Measurements from ENCODE around the gene CDC23.
"Not testable (repeated sequence)": the region's sequence is repeated elsewhere in the genome, so short reads cannot be mapped to it uniquely, and the experiment has no call there.

The CDC23 gene

GRCh38 chr5:138213161-138214029, at the start of gene CDC23:
CDC23 (minus strand) TSS chr5:138213323; CDS start chr5:138213312, 11 bp downstream.
- DNase-seq, result peak; percentile 100

DNA sequence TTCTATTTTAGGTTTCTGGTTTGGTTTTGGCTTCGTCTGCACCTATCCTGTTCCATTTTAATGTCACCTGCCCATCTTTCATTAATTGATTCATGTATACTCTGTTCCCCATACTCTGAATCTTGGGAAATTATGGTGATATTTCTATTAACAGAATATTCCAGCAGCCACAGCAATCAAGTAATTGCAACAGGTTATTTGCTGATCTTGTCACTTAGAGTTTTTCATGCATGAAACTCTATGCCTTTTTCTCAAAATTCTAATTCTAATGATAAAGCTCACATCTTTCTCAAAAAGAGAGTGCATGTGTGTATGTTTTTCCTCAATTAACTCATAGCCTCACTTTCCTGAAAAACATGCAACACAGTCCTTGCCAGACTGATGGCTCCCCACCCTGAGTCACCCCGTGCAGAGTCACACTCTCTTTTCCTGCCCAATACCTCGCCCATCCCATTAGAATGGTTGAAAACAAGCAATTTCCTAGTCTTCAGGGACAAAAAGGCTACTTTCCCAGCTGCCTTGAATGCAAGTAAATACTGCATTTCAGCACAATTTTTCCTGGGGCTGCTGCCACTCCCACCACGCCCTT, 45.7 kb upstream of the CDC23 start:
- DNase-seq, result no peak

DNA sequence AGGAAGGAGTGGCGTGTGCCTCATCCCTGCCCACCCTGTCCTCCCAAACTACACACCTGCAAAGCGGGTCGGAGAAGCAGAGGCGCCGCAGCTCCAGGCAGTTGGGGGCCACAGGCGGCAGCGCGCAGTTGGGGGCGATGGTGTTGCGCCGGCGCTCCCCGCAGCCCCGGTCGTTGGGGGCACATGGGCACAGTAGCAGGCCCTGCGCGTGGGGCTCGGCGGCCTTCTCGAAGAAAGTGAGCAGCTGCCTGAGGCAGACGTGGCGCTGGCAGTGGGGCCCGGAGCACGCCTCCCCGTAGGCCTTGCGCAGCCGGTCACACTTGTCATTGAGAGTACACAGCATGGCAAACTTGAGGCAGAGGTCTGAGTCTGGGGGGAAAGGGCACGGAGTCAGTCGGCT, 44.5 kb upstream of the CDC23 start:
- DNase-seq, result no peak

- no peak for DNase-seq
These were observed 39.8 kb upstream of the CDC23 start for GRCh38 chr5:138252944-138253343.

- DNase-seq, result not testable (repeated sequence)
These were observed 34.7 kb upstream of the CDC23 start for GRCh38 chr5:138247800-138248199.

DNA sequence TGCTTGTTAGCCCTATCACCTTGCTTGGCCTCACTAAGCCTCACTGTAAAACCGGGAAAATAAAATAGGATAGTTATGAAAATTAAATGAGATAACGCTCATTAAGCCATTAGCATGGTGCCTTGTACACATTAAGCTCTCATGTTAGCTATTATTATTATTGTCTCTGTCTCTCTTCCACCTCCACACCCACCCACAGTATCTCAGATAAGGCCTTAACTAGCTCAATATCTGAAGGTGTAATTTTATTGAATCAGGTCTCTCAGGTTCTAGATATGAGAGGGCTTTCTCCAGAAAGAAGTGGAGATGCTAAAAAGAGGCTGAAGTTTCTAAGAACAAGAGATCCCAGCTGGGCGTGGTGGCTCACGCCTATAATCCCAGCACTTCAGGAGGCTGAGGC, 33.7 kb upstream of the CDC23 start:
- DNase-seq, result no peak

DNA sequence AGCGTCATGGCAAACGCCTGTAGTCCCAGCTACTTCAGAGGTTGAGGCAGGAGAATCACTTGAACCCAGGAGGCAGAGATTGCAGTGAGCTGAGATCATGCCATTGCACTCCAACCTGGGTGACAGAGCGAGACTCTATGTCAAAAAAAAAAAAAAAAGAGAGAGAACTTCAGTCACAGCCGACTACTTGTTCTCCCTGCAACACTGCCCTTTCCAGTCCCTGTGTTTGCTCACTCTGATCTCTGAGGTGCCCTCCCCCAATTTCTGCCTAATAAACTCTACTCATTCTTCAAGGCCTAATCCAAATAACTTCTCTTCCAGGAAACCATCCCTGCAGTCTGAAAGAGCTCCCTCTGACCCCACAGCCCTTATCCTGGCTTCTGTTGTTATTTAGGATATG, 33.2 kb upstream of the CDC23 start:
- no peak for DNase-seq

GRCh38 chr5:138245717-138246116, 32.6 kb upstream of the CDC23 start:
- no peak for DNase-seq

GRCh38 chr5:138243794-138244193, 30.7 kb upstream of the CDC23 start:
- no peak for DNase-seq

GRCh38 chr5:138241688-138242571, 28.8 kb upstream of the CDC23 start:
- DNase-seq, result peak; percentile 45

DNA sequence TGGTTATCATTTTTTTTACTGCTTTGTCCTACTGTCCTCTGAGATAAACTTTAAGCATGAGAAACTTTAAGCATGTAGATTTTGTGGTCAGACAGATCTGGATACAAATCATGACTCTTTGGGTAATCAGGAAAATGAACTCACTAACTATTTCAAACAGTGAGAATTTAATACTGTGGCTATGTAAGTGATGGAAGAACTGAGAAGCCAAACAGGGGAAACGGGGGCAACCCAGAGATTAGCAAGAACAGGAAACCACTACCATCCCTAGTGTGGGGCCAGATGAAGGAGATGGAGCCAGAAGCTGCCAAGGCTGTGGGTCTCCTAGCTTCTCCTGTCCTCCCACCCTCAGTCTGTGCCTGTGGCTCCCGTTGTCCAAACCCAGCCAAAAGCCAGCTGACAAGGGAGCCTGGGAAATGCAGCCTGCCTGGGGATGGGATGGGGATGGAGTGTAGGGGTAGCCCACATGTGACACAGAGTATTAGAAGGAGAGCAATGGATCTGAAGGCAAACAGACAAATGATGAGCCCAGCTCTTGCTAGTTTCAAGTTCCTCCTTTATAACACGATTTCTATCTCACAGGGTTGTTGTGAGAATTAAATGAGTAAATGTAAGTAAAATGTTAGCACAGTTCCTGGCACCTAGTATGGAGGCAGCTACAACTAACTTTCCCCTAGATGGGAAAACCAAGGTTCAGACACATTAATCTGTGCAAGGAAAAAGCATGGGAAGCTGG, 27.7 kb upstream of the CDC23 start:
- DNase-seq, result no peak

DNA sequence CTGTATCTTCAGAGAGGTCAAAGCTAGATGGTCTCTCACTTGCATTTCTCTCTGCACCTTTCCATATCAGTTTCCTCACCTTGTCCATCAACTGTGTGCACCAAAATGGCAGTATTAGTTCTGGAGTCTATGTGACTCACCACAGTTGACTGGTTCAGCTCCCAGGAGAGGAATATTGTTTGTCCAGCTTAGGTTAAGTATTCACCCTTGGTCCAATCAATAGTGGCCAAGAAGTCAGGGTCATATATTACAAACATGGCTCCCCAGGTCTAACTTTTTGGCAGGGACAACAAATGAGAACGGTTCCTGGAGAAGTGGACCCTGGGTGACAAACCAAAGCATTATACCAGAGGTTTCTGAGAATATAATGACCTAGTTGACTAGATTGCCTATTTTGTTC, 24.9 kb upstream of the CDC23 start:
- DNase-seq, result no peak

- DNase-seq, result no peak
These were observed 21.5 kb upstream of the CDC23 start for GRCh38 chr5:138234651-138235050.

- no peak for DNase-seq
These were observed 20.2 kb upstream of the CDC23 start for GRCh38 chr5:138233280-138233679.

DNA sequence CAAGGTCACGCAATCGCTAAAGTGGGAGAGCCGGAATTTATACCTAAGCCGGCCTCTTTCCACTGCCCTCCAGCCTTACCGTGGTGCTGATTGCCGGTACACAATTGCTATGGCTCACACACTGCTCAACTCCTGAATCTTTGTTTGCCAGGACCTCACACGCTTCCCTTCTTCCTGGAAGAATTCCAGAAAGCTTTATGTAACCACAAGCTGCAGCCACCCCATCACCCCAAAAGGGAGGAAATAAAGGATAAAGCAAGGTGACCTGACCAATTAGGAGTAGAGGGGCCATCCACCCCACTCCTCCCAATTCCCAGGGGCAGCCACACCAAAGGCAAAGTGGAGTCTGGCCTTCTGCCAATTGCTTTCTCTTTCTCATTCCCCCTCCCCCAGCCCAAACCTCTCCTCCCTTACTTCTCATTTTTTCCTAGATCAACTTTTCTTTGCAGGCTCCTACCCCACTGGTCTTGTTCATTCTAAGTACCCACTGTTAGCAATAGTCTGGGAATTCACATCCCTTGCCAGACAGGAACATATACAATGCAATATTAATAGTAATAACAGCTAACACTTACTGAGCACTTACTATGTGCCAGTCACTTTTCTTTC, 18.0 kb upstream of the CDC23 start:
- peak; percentile 33 for DNase-seq

DNA sequence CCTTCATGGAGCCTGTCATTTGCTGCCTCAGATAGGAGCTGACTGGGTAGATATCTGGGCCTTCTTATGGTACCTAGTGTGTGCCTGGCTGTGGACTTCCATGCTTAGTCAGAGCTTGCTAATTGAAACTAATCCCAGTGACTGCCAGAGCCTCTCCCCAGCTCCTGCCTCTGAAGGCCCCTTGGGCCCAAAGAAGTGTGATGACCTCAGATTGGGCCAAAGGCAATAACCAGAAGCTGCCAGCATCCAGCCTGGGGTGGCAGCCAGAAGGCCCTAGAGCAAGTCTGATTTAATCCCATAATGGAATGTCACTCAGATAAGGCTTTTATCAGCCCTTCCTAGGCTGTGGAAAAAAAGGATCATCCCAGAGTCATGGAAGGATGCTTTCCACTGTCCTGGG, 17.1 kb upstream of the CDC23 start:
- peak; percentile 71 for DNase-seq

DNA sequence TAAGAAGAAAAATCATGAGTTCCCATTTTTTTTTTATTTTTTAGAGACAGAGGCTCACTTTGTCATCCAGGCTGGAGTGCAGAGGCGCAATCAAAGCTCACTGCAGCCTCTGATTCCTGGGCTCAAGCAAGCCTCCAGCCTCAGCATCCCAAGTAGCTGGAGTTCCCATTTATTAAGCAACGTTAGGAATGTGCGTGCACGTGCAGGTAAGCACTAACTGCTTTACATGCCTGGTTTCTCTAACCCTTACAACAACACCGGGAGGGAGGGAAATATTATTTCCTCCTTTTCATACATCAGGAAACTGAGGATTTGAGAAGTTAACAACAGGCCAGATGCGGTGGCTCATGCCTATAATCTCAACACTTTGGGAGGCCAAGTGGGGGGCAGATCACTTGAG, 16.3 kb upstream of the CDC23 start:
- DNase-seq, result no peak

- DNase-seq, result no peak
These were observed 13.8 kb upstream of the CDC23 start for GRCh38 chr5:138226910-138227309.

DNA sequence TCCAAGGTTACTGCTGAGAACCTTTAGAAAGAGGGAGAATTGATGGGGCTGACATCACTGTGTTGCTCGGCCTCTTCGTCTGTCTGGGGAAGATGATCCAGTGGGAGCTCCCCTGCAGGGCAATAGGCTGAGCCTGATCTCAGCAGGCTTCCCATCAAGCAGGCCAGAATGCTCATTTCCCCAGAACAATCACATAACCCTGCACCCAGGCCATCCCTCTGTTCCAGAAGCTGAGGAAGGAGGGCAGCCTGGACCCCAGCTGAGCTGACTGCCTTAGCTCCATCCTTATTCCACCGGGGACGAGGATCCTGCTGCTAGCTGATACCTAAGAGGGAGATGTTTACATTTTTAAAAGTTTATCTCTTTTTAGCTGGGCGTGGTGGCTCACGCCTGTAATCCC, 11.6 kb upstream of the CDC23 start:
- no peak for DNase-seq

GRCh38 chr5:138223532-138223931, 10.4 kb upstream of the CDC23 start:
- no peak for DNase-seq

DNA sequence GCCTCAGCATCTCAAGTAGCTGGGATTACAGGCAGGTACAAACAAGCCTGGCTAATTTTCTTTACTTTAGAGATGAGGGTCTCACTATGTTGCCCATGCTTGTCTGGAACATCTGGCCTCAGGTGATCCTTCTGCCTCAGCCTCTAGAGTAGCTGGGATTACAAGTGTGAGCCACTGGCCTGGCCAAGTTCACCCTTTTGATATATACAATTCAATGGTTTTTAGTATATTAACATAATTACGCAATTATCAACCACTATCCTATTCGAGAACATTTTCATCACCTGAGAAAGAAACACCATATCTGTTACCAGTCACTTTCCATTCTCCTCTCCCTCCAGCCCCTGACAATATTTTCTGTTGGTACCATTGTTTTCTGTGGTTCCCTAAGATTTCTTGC, 3.7 kb upstream of the CDC23 start:
- no peak for DNase-seq

GRCh38 chr5:138212828-138213160, 329 bp downstream of the CDC23 start:
- DNase-seq, result no peak

- no peak for DNase-seq
These were observed 2.1 kb downstream of the CDC23 start for GRCh38 chr5:138210985-138211384.

Data from EL (cell line).